SK-N-MC (cell line): Measurements from ENCODE around the gene CLK3.

Experiments
- EZH2 ChIP-seq: fragments of 200-600 bp; sonication (generic); IDR thresholded peaks from one replicate; pipeline ENCODE4 v1.6.1; 2017; ENCODE audit warnings: antibody characterized with exemption
- FOXP2 ChIP-seq: optimal IDR thresholded peaks from 2 replicates; pipeline ENCODE3; 2011; ENCODE audit warnings: mild to moderate bottlenecking, moderate library complexity; ENCODE audit not compliant: insufficient read depth; ENCODE audit errors: extremely low read length, control extremely low read depth
- POLR2AphosphoS5 ChIP-seq: IDR thresholded peaks from 2 replicates; pipeline ENCODE4 v1.6.1; 2012; ENCODE audit warnings: mild to moderate bottlenecking, low read depth, low read length, borderline replicate concordance

DNA sequence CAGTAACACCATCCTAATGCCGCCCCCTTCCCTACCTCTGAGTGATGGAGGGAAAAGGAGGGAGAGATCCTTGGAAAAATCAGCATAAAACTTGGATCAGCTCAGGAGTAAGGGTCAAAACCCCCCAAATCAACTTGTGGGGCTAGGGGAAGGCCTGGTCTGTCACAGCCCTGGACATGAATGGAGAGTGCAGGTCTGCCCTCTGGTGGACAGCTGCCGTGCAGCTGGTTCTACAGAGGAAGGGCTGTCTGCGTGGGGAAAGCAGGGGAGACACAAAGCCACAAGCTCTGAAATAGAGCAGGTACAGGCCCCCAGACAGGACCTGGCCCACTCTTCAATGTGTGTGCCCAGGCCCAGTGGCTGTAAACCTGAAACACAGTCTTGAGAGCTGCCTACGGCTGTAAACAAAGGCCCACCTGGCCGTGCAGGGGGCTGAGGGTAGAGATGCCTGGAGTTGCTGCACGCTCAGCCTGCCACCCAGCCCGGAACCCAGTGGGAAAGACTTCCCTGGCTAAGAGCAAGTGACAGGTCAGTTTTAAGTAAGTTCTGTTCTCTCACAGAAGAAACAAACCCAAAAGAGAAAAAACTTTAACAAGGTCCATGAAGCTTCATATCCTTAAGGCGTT, 16.4 kb downstream of the CLK3 start:
- TF ChIP-seq EZH2 (no peak), POLR2AphosphoS5 (no peak), FOXP2 (no peak)
